ENCODE data around the gene PRDM2. TPM values are rescaled to one million over a fixed set of nuclear protein-coding genes. Genes with fewer than 3 reads are reported as not detected.
A peak's percentile ranks its signal among the peaks of the same experiment; 100 is the strongest.
"Not testable (repeated sequence)": the region's sequence is repeated elsewhere in the genome, so short reads cannot be mapped to it uniquely, and the experiment has no call there.

PRDM2 gene
- total and polyA plus RNA-seq, 8 donors = 9.3 to 26.4 (median 15.1) TPM

- H3K27ac ChIP-seq = no peak overlapping the region
- 72 to 85% methylated on average over 2 of the region's 2 CpGs for WGBS, 2 donors
- intact Hi-C loops (cut with DNase I) = no loop called here
Observed at GRCh38 chr1:13706046-13706445, 6.1 kb downstream of the PRDM2 start.

GRCh38 chr1:13707164-13707563 lies 7.2 kb downstream of the PRDM2 start:
- FAIRE-seq = no peak
- Histone ChIP-seq H3K4me1 (no peaks in the 10 kb centered on the region), H3K27me3 (no peaks in the 10 kb centered on the region), H3K27ac (no peak overlapping the region), H3K4me3 (no peak overlapping the region), H3K36me3 (no peaks in the 10 kb centered on the region), H3K9me3 (no peaks in the 10 kb centered on the region)
- WGBS, 2 donors = 83 to 90% methylated on average over 3 of the region's 3 CpGs
- ATAC-seq = no peak
- no peak for DNase-seq
- intact Hi-C loops (cut with DNase I) = no loop called here
- no peak for TF ChIP-seq CTCF (IDR thresholded peaks at IDR 0.05)

More at GRCh38 chr1:13706046-13706445, 6.1 kb downstream of the PRDM2 start:
- DNase-seq = no peak
- H3K27me3 ChIP-seq = no peaks in the 10 kb centered on the region
- H3K9me3 ChIP-seq = no peaks in the 10 kb centered on the region
- peak in 1 of 4 donors; percentile 25 for ATAC-seq
- H3K36me3 ChIP-seq = no peaks in the 10 kb centered on the region
- no peaks in the 10 kb centered on the region for H3K4me1 ChIP-seq
- FAIRE-seq = no peak
- no peak for TF ChIP-seq CTCF (IDR thresholded peaks at IDR 0.05)
- no peak overlapping the region for H3K4me3 ChIP-seq

DNA sequence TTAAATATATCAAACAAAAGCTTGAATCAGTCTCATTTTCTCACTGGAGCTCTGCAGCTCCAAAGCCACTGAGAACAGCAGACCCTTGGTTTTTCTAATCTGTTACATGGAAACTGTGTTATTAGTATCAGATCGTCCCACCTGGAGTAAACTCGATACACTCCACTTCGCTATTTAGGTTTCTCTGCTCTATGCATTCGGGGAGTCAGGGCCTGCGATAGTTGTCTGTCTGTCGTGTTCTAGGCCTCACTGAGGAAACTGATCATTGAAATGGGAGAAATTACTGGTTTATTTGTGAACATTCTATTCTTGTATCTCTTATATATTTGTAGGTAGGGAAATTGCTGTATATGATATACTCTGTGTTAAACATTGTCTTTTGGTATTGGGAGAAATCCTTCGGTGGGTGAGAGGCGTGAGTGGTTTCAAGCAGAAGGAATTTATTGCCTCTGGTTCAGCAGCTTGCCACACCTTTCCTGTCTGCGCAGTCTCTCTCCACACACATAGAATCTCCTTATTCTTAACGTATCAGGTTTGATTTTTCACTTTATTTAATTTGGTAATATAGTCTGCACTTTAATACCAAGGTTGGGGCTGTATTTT lies 8.5 kb downstream of the PRDM2 start:
- H3K27me3 ChIP-seq = no peaks in the 10 kb centered on the region
- FAIRE-seq = no peak
- no peaks in the 10 kb centered on the region for H3K4me1 ChIP-seq
- no peak for TF ChIP-seq CTCF (IDR thresholded peaks at IDR 0.05)
- no peak for DNase-seq
- no peaks in the 10 kb centered on the region for H3K9me3 ChIP-seq
- no peaks in the 10 kb centered on the region for H3K36me3 ChIP-seq
- WGBS, 2 donors = 91 to 96% methylated on average over 10 of the region's 10 CpGs
- H3K27ac ChIP-seq = no peak overlapping the region
- H3K4me3 ChIP-seq = no peak overlapping the region
- no peak for ATAC-seq
- intact Hi-C loops (cut with DNase I) = no loop called here

- intact Hi-C loops (cut with DNase I) = no loop called here
- ATAC-seq = no peak
- Histone ChIP-seq H3K36me3 (no peaks in the 10 kb centered on the region), H3K27me3 (no peaks in the 10 kb centered on the region), H3K27ac (no peak overlapping the region), H3K4me3 (no peak overlapping the region), H3K9me3 (no peaks in the 10 kb centered on the region), H3K4me1 (no peaks in the 10 kb centered on the region)
- no peak for DNase-seq
- TF ChIP-seq CTCF (IDR thresholded peaks at IDR 0.05) = no peak
- 85 to 90% methylated on average over 2 of the region's 2 CpGs for WGBS, 2 donors
- no peak for FAIRE-seq
Observed at GRCh38 chr1:13710086-13710485, 10.1 kb downstream of the PRDM2 start.

- H3K27me3 ChIP-seq = no peaks in the 10 kb centered on the region
- intact Hi-C loops (cut with DNase I) = no loop called here
- H3K4me3 ChIP-seq = no peak overlapping the region
- no peak for TF ChIP-seq CTCF (IDR thresholded peaks at IDR 0.05)
- no peaks in the 10 kb centered on the region for H3K4me1 ChIP-seq
- ATAC-seq (no peak), DNase-seq (no peak), FAIRE-seq (no peak)
- no peaks in the 10 kb centered on the region for H3K36me3 ChIP-seq
- WGBS, 2 donors = 91% methylated on average over 3 of the region's 3 CpGs
- no peaks in the 10 kb centered on the region for H3K9me3 ChIP-seq
- H3K27ac ChIP-seq = no peak overlapping the region
Observed at GRCh38 chr1:13714851-13715250, 14.9 kb downstream of the PRDM2 start.

- 92 to 97% methylated on average over 8 to 9 of the region's 9 CpGs for WGBS, 2 donors
- H3K4me3 ChIP-seq; H3K4me1 ChIP-seq; H3K27ac ChIP-seq; H3K9me3 ChIP-seq; H3K27me3 ChIP-seq; H3K36me3 ChIP-seq; FAIRE-seq; DNase-seq; intact Hi-C loops (cut with DNase I); ATAC-seq: not testable (repeated sequence)
Observed at GRCh38 chr1:13715616-13716287, 15.8 kb downstream of the PRDM2 start.
